ENCODE data around the gene PCDHB9.
"Not testable (repeated sequence)": the region's sequence is repeated elsewhere in the genome, so short reads cannot be mapped to it uniquely, and the experiment has no call there.

PCDHB9 gene

GRCh38 chr5:141189131-141189530, 2.2 kb downstream of the PCDHB9 start:
- 84 to 97% methylated on average over 8 to 11 of the region's 35 CpGs for WGBS, 2 experiments (ENCODE audit: insufficient coverage in 2 of 2)
- not testable (repeated sequence) for H3K36me3 ChIP-seq (ENCODE audit: control insufficient read depth, insufficient read depth, low read length); H3K4me3 ChIP-seq (ENCODE audit: extremely low read depth, insufficient read depth, low read length, poor library complexity, severe bottlenecking); H3K4me1 ChIP-seq (ENCODE audit: control insufficient read depth, insufficient read depth, low read length, poor library complexity, severe bottlenecking); H3K9me3 ChIP-seq (ENCODE audit: control insufficient read depth, low read length); H3K27ac ChIP-seq (ENCODE audit: low read depth, low read length, severe bottlenecking)

- H3K4me3 ChIP-seq (ENCODE audit: extremely low read depth, insufficient read depth, low read length, poor library complexity, severe bottlenecking) = peak within 1 kb of the TSS; percentile 14
- H3K9me3 ChIP-seq (ENCODE audit: control insufficient read depth, low read length) = peaks cover 4% of the 10 kb centered on the region
Observed at GRCh38 chr5:141192110-141192725, 5.3 kb downstream of the PCDHB9 start, which contains the start of gene PCDHB10. Gene PCDHB10, plus strand, starts transcription at chr5:141192353. Its CDS starts 200 bp downstream, at chr5:141192553.

DNA sequence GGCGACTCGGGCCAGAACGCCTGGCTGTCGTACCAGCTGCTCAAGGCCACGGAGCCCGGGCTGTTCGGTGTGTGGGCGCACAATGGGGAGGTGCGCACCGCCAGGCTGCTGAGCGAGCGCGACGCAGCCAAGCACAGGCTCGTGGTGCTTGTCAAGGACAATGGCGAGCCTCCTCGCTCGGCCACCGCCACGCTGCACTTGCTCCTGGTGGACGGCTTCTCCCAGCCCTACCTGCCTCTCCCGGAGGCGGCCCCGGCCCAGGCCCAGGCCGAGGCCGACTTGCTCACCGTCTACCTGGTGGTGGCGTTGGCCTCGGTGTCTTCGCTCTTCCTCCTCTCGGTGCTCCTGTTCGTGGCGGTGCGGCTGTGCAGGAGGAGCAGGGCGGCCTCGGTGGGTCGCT, 7.4 kb downstream of the PCDHB9 start:
- H3K4me3 ChIP-seq (ENCODE audit: extremely low read depth, insufficient read depth, low read length, poor library complexity, severe bottlenecking); H3K4me1 ChIP-seq (ENCODE audit: control insufficient read depth, insufficient read depth, low read length, poor library complexity, severe bottlenecking); H3K27ac ChIP-seq (ENCODE audit: low read depth, low read length, severe bottlenecking); H3K9me3 ChIP-seq (ENCODE audit: control insufficient read depth, low read length); H3K36me3 ChIP-seq (ENCODE audit: control insufficient read depth, insufficient read depth, low read length): not testable (repeated sequence)
- WGBS, 2 experiments (ENCODE audit: insufficient coverage in 2 of 2) = 76 to 97% methylated on average over 5 to 13 of the region's 37 CpGs

More at GRCh38 chr5:141192110-141192725, 5.3 kb downstream of the PCDHB9 start, which contains the start of gene PCDHB10:
- no peaks in the 10 kb centered on the region for H3K36me3 ChIP-seq (ENCODE audit: control insufficient read depth, insufficient read depth, low read length)
- WGBS, 2 experiments (ENCODE audit: insufficient coverage in 2 of 2) = 24 to 31% methylated on average over 6 to 7 of the region's 10 CpGs
- no peaks in the 10 kb centered on the region for H3K4me1 ChIP-seq (ENCODE audit: control insufficient read depth, insufficient read depth, low read length, poor library complexity, severe bottlenecking)
- H3K27ac ChIP-seq (ENCODE audit: low read depth, low read length, severe bottlenecking) = no peak within 1 kb of the TSS

GRCh38 chr5:141196363-141196762, 9.4 kb downstream of the PCDHB9 start:
- no peak overlapping the region for H3K27ac ChIP-seq (ENCODE audit: low read depth, low read length, severe bottlenecking)
- no peak overlapping the region for H3K4me3 ChIP-seq (ENCODE audit: extremely low read depth, insufficient read depth, low read length, poor library complexity, severe bottlenecking)
- no peaks in the 10 kb centered on the region for H3K36me3 ChIP-seq (ENCODE audit: control insufficient read depth, insufficient read depth, low read length)
- peaks cover 8% of the 10 kb centered on the region for H3K9me3 ChIP-seq (ENCODE audit: control insufficient read depth, low read length)
- WGBS, 2 experiments (ENCODE audit: insufficient coverage in 2 of 2) = 78 to 80% methylated on average over 1 of the region's 3 CpGs
- H3K4me1 ChIP-seq (ENCODE audit: control insufficient read depth, insufficient read depth, low read length, poor library complexity, severe bottlenecking) = no peaks in the 10 kb centered on the region

DNA sequence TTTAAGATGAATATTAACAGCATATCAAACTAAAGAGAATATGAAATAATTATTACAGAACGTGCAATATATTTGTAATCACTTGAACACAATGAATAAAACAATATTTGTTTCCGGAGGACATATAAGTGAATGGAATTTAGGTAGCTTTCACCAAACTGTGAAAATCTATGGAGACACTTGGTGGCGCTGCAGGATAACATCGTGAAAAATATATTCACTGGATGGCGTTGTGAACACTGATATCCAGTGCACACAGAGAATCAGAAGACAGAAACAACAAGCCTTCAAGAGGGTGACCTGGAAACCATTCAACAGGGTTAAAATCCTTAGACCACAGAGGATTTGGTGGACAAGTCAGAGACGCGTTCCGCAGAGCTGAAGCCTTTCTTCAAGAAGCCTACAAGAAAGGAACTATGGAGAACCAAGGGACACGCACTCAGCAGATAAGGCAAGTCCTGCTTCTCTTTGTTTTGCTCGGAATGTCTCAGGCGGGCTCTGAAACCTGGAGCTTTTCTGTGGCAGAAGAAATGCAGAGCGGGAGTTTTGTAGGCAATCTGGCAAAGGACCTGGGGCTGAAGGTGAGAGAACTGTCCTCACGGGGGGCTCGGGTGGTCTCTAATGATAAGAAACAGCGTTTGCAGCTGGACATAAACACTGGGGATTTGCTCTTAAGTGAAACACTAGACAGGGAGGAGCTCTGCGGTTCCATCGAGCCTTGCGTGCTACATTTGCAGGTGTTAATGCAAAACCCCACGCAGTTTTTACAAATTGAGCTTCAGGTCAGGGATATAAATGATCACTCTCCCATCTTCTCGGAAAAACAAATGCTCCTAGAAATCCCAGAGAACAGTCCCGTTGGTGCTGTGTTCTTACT, 12.6 kb downstream of the PCDHB9 start, which contains the start of gene PCDHB11:
PCDHB11 (plus strand) TSS at position 269 of the 877 bp plus-strand sequence; CDS start at position 417, 148 bp downstream.
- H3K4me3 ChIP-seq (ENCODE audit: extremely low read depth, insufficient read depth, low read length, poor library complexity, severe bottlenecking) = no peak within 1 kb of the TSS
- H3K4me1 ChIP-seq (ENCODE audit: control insufficient read depth, insufficient read depth, low read length, poor library complexity, severe bottlenecking) = no peaks in the 10 kb centered on the region
- WGBS, 2 experiments (ENCODE audit: insufficient coverage in 2 of 2) = 77 to 86% methylated on average over 16 to 17 of the region's 21 CpGs
- H3K9me3 ChIP-seq (ENCODE audit: control insufficient read depth, low read length) = peaks cover 8% of the 10 kb centered on the region
- no peak within 1 kb of the TSS for H3K27ac ChIP-seq (ENCODE audit: low read depth, low read length, severe bottlenecking)
- H3K36me3 ChIP-seq (ENCODE audit: control insufficient read depth, insufficient read depth, low read length) = no peaks in the 10 kb centered on the region

DNA sequence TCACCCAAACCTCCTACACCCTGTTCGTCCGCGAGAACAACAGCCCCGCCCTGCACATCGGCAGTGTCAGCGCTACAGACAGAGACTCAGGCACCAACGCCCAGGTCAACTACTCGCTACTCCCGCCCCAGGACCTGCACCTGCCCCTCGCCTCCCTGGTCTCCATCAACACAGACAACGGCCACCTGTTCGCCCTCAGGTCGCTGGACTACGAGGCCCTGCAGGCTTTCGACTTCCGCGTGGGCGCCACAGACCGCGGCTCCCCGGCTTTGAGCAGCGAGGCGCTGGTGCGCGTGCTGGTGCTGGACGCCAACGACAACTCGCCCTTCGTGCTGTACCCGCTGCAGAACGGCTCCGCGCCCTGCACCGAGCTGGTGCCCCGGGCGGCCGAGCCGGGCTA, 14.2 kb downstream of the PCDHB9 start:
- H3K36me3 ChIP-seq (ENCODE audit: control insufficient read depth, insufficient read depth, low read length); H3K27ac ChIP-seq (ENCODE audit: low read depth, low read length, severe bottlenecking); H3K9me3 ChIP-seq (ENCODE audit: control insufficient read depth, low read length); H3K4me1 ChIP-seq (ENCODE audit: control insufficient read depth, insufficient read depth, low read length, poor library complexity, severe bottlenecking); H3K4me3 ChIP-seq (ENCODE audit: extremely low read depth, insufficient read depth, low read length, poor library complexity, severe bottlenecking): not testable (repeated sequence)
- 97 to 98% methylated on average over 6 to 11 of the region's 38 CpGs for WGBS, 2 experiments (ENCODE audit: insufficient coverage in 2 of 2)

- H3K9me3 ChIP-seq (ENCODE audit: control insufficient read depth, low read length); H3K4me3 ChIP-seq (ENCODE audit: extremely low read depth, insufficient read depth, low read length, poor library complexity, severe bottlenecking); H3K36me3 ChIP-seq (ENCODE audit: control insufficient read depth, insufficient read depth, low read length); H3K4me1 ChIP-seq (ENCODE audit: control insufficient read depth, insufficient read depth, low read length, poor library complexity, severe bottlenecking); H3K27ac ChIP-seq (ENCODE audit: low read depth, low read length, severe bottlenecking): not testable (repeated sequence)
- WGBS, 2 experiments (ENCODE audit: insufficient coverage in 2 of 2) = 95 to 97% methylated on average over 27 to 28 of the region's 35 CpGs
Observed at GRCh38 chr5:141201646-141202045, 14.7 kb downstream of the PCDHB9 start.

- H3K9me3 ChIP-seq (ENCODE audit: control insufficient read depth, low read length) = no peaks in the 10 kb centered on the region
- H3K4me1 ChIP-seq (ENCODE audit: control insufficient read depth, insufficient read depth, low read length, poor library complexity, severe bottlenecking) = no peaks in the 10 kb centered on the region
- H3K27ac ChIP-seq (ENCODE audit: low read depth, low read length, severe bottlenecking) = no peak within 1 kb of the TSS
- WGBS, 2 experiments (ENCODE audit: insufficient coverage in 2 of 2) = 77 to 84% methylated on average over 9 of the region's 11 CpGs
- H3K36me3 ChIP-seq (ENCODE audit: control insufficient read depth, insufficient read depth, low read length) = no peaks in the 10 kb centered on the region
- H3K4me3 ChIP-seq (ENCODE audit: extremely low read depth, insufficient read depth, low read length, poor library complexity, severe bottlenecking) = no peak within 1 kb of the TSS
Observed at GRCh38 chr5:141208478-141208877, 21.5 kb downstream of the PCDHB9 start, which contains the start of gene PCDHB12. Gene PCDHB12, plus strand, starts transcription at chr5:141208719. Its CDS starts 189 bp downstream, at chr5:141208908.

GRCh38 chr5:141210281-141210680, 23.3 kb downstream of the PCDHB9 start:
- H3K36me3 ChIP-seq (ENCODE audit: control insufficient read depth, insufficient read depth, low read length); H3K27ac ChIP-seq (ENCODE audit: low read depth, low read length, severe bottlenecking); H3K4me1 ChIP-seq (ENCODE audit: control insufficient read depth, insufficient read depth, low read length, poor library complexity, severe bottlenecking); H3K9me3 ChIP-seq (ENCODE audit: control insufficient read depth, low read length); H3K4me3 ChIP-seq (ENCODE audit: extremely low read depth, insufficient read depth, low read length, poor library complexity, severe bottlenecking): not testable (repeated sequence)
- WGBS, 2 experiments (ENCODE audit: insufficient coverage in 2 of 2) = 91 to 98% methylated on average over 19 to 22 of the region's 39 CpGs

DNA sequence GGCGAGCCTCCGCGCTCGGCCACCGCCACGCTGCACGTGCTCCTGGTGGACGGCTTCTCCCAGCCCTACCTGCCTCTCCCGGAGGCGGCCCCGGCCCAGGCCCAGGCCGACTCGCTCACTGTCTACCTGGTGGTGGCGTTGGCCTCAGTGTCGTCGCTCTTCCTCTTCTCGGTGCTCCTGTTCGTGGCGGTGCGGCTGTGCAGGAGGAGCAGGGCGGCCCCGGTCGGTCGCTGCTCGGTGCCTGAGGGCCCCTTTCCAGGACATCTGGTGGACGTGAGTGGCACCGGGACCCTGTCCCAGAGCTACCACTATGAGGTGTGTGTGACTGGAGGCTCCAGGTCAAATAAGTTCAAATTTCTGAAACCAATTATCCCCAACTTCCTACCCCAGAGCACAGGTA, 23.9 kb downstream of the PCDHB9 start:
- WGBS, 2 experiments (ENCODE audit: insufficient coverage in 2 of 2) = 93 to 97% methylated on average over 12 to 13 of the region's 27 CpGs
- not testable (repeated sequence) for H3K9me3 ChIP-seq (ENCODE audit: control insufficient read depth, low read length); H3K27ac ChIP-seq (ENCODE audit: low read depth, low read length, severe bottlenecking)

More for the DNA sequence above, 23.9 kb downstream of the PCDHB9 start:
- H3K36me3 ChIP-seq (ENCODE audit: control insufficient read depth, insufficient read depth, low read length); H3K4me1 ChIP-seq (ENCODE audit: control insufficient read depth, insufficient read depth, low read length, poor library complexity, severe bottlenecking); H3K4me3 ChIP-seq (ENCODE audit: extremely low read depth, insufficient read depth, low read length, poor library complexity, severe bottlenecking): not testable (repeated sequence)
